ENCODE results near the gene IFIT5. TPM values are rescaled to one million over a fixed set of nuclear protein-coding genes. Genes with fewer than 3 reads are reported as not detected.
"Not testable (repeated sequence)": the region's sequence is repeated elsewhere in the genome, so short reads cannot be mapped to it uniquely, and the experiment has no call there.

The IFIT5 gene
- total and polyA plus RNA-seq, 2 donors from 2014 or later, result 11.0 to 23.3 TPM

DNA sequence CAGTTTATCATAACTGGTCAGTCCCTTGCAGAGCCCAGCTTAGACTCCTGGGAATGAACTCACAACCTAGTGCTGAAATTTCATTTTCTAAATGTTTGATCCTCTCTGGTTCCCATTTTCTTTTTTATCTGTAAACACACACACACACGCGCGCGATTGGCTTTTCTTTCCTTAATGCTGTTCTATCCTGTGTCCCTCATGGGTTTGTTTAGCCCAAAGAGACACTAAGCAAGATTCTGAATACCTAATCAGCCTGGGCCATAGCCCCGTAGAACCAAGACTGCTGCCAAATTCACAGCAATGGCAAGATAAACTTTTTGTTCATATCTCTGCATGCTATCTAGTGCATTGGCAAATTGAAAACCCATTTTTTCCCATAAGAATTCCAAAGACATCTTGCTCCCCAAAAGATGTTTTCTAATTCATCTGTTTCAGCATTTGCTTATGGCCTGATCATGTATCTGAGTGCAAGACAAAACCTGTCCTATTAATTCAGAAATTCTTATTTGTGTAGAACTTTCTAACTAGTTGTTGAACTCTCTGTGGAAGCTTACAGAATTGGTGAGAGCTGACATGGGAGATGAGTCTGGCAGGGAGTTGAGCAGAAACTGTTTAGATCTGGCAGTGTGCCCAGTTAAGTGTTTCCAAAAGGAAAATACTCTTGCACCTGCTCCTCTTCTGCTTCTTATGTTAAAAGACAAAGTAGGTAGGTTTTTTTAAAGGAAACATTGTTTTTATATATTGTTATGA lies 23.7 kb upstream of the IFIT5 start:
- no peak overlapping the region for H3K9ac ChIP-seq (ENCODE audit: low read length in 3 of 3)
- no peak overlapping the region for H3K4me3 ChIP-seq (ENCODE audit: low read length in 3 of 3)
- H3K27me3 ChIP-seq (ENCODE audit: control insufficient read depth, insufficient read depth, low read length), result no peaks in the 10 kb centered on the region
- peaks cover 4 to 9% (median 6%) of the 10 kb centered on the region in 3 donors for H3K4me1 ChIP-seq (ENCODE audit: control insufficient read depth in 2 of 3, insufficient read depth in 2 of 3, low read depth in 1 of 3, low read length in 3 of 3)
- TF ChIP-seq, protein P1, sequence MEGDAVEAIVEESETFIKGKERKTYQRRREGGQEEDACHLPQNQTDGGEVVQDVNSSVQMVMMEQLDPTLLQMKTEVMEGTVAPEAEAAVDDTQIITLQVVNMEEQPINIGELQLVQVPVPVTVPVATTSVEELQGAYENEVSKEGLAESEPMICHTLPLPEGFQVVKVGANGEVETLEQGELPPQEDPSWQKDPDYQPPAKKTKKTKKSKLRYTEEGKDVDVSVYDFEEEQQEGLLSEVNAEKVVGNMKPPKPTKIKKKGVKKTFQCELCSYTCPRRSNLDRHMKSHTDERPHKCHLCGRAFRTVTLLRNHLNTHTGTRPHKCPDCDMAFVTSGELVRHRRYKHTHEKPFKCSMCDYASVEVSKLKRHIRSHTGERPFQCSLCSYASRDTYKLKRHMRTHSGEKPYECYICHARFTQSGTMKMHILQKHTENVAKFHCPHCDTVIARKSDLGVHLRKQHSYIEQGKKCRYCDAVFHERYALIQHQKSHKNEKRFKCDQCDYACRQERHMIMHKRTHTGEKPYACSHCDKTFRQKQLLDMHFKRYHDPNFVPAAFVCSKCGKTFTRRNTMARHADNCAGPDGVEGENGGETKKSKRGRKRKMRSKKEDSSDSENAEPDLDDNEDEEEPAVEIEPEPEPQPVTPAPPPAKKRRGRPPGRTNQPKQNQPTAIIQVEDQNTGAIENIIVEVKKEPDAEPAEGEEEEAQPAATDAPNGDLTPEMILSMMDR (IDR thresholded peaks at IDR 0.05; ENCODE audit: borderline replicate concordance, extremely low read depth, insufficient read depth), result no peak
- H3K27ac ChIP-seq (ENCODE audit: low read depth in 2 of 2, low read length in 2 of 2), result no peak overlapping the region
- no peak for DNase-seq
- H3K36me3 ChIP-seq (ENCODE audit: control insufficient read depth in 2 of 3, insufficient read depth in 3 of 3, low read length in 3 of 3), result no peaks in the 10 kb centered on the region
- FAIRE-seq, result no peak
- intact Hi-C loops (cut with DNase I), result no loop called here
- no peaks in the 10 kb centered on the region for H3K9me3 ChIP-seq (ENCODE audit: control insufficient read depth in 2 of 3, insufficient read depth in 1 of 3, low read length in 3 of 3)

DNA sequence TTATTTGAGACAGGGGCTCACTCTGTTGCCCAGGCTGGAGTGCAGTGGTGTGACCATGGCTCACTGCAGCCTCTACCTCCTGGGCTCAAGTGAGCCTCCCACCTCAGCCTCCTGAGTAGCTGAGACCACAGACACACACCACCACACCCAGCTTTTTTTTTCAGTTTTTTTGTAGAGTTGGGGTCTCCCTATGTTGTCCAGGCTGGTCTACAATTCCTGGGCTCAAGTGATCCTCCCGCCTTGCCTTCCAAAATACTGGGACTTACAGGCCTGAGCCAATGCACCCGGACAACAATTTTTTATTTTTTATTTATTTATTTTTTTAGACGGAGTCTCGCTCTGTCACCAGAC lies 23.2 kb upstream of the IFIT5 start:
- intact Hi-C loops (cut with DNase I); H3K27me3 ChIP-seq (ENCODE audit: control insufficient read depth, insufficient read depth, low read length); H3K27ac ChIP-seq (ENCODE audit: low read depth in 2 of 2, low read length in 2 of 2); DNase-seq; H3K4me1 ChIP-seq (ENCODE audit: control insufficient read depth in 2 of 3, insufficient read depth in 2 of 3, low read depth in 1 of 3, low read length in 3 of 3); H3K4me3 ChIP-seq (ENCODE audit: low read length in 3 of 3); FAIRE-seq; H3K36me3 ChIP-seq (ENCODE audit: control insufficient read depth in 2 of 3, insufficient read depth in 3 of 3, low read length in 3 of 3); H3K9ac ChIP-seq (ENCODE audit: low read length in 3 of 3); H3K9me3 ChIP-seq (ENCODE audit: control insufficient read depth in 2 of 3, insufficient read depth in 1 of 3, low read length in 3 of 3): not testable (repeated sequence)

DNA sequence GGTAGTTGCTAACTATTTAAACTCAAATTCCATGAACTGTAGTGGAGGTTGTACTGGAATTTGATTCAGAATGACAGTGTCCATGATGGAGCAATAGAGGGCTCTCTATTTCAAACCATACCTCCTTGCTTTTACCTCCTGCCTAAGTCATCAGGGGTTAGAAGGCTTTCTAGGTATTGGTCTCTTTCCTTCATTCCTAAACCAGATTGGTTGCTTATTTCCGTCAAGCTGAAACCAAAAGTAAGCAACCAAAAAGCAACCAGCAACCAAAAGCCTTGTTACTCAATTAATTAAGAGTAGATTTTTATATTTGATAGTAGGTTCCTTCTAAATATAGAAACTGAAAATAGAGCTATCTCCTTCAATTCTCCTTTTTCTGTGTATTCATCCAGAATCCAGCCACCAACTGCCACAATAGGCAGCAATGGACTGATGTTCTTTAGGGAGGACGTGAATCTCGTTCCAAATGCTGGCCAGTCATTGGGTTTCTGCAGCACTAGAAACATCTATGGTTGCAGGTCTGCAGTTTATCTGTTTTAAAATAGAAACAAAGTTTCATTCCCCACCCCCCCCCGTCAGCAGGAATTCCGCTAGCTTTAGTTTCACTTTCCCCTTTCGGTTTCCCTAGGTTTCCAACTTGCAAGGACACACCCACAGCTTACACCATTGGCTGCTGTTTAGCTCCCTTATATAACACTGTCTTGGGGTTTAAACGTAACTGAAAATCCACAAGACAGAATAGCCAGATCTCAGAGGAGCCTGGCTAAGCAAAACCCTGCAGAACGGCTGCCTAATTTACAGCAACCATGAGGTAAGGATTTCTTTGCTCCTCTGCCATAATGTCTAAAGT lies 22.2 kb upstream of the IFIT5 start, which contains the start of gene IFIT1:
Gene IFIT1 (plus strand): TSS at position 717 of the 850 bp plus-strand sequence. CDS start 90 bp downstream, at position 807.
- H3K9ac ChIP-seq (ENCODE audit: low read length in 3 of 3), result peak within 1 kb of the TSS; percentile 59 to 95 (median 88)
- TF ChIP-seq, protein P1 (IDR thresholded peaks at IDR 0.05; ENCODE audit: borderline replicate concordance, extremely low read depth, insufficient read depth), result no peak
- H3K9me3 ChIP-seq (ENCODE audit: control insufficient read depth in 2 of 3, insufficient read depth in 1 of 3, low read length in 3 of 3), result no peaks in the 10 kb centered on the region
- no peaks in the 10 kb centered on the region for H3K36me3 ChIP-seq (ENCODE audit: control insufficient read depth in 2 of 3, insufficient read depth in 3 of 3, low read length in 3 of 3)
- peak within 1 kb of the TSS; percentile 93 to 94 for H3K27ac ChIP-seq (ENCODE audit: low read depth in 2 of 2, low read length in 2 of 2)
- intact Hi-C loops (cut with DNase I), result no loop called here
- FAIRE-seq (peak; percentile 76), DNase-seq (peak in 4 of 5 donors; percentile 62 to 96 (median 80))
- H3K4me1 ChIP-seq (ENCODE audit: control insufficient read depth in 2 of 3, insufficient read depth in 2 of 3, low read depth in 1 of 3, low read length in 3 of 3), result peaks cover 4 to 9% (median 6%) of the 10 kb centered on the region in 3 donors
- peak within 1 kb of the TSS; percentile 73 to 95 (median 93) for H3K4me3 ChIP-seq (ENCODE audit: low read length in 3 of 3)
- H3K27me3 ChIP-seq (ENCODE audit: control insufficient read depth, insufficient read depth, low read length), result no peaks in the 10 kb centered on the region

DNA sequence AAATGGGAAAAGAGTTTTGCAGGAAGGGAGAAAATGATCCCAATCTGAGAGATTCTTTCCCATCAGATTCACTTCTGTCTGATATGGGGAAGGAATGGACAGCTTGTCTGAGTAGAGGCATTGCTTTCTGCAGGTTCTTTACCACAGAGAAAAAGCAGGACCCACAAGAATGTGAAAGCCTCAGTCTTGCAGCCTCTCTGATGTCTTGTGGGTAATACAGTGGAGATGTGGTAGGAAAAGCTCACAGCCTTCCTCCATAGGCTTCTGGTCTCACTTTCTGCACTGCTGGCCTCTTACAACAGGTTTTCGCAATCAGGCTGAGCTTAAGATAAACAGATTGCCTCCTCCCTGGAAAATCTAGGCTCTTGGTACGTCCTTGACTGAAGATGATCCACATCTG lies 21.4 kb upstream of the IFIT5 start:
- Histone ChIP-seq H3K4me3 (ENCODE audit: low read length in 3 of 3) (peak overlapping the region; percentile 73 to 95 (median 93)), H3K9ac (ENCODE audit: low read length in 3 of 3) (peak overlapping the region; percentile 59 to 95 (median 88)), H3K4me1 (ENCODE audit: control insufficient read depth in 2 of 3, insufficient read depth in 2 of 3, low read depth in 1 of 3, low read length in 3 of 3) (peaks cover 4 to 11% (median 6%) of the 10 kb centered on the region in 3 donors), H3K27me3 (ENCODE audit: control insufficient read depth, insufficient read depth, low read length) (no peaks in the 10 kb centered on the region), H3K27ac (ENCODE audit: low read depth in 2 of 2, low read length in 2 of 2) (peak overlapping the region; percentile 93 to 94), H3K9me3 (ENCODE audit: control insufficient read depth in 2 of 3, insufficient read depth in 1 of 3, low read length in 3 of 3) (no peaks in the 10 kb centered on the region), H3K36me3 (ENCODE audit: control insufficient read depth in 2 of 3, insufficient read depth in 3 of 3, low read length in 3 of 3) (no peaks in the 10 kb centered on the region)
- TF ChIP-seq, protein P1 (IDR thresholded peaks at IDR 0.05; ENCODE audit: borderline replicate concordance, extremely low read depth, insufficient read depth), result no peak
- peak in 2 of 5 donors; percentile 42 to 54 for DNase-seq
- intact Hi-C loops (cut with DNase I), result no loop called here
- no peak for FAIRE-seq
